NCI-H446 treated with DMSO at 0.1 percent for 48 hours (cell line): ENCODE data around the gene PNMA8C.

Source experiments
- DNase-seq: peaks from one replicate; lab custom pipeline; 2025; lab: John Stamatoyannopoulos, UW

Gene PNMA8C

GRCh38 chr19:46428239-46429135 is at the start of gene PNMA8C:
Gene PNMA8C (minus strand): TSS chr19:46428936. CDS start chr19:46428359, 577 bp downstream.
- no peak for DNase-seq

- DNase-seq = no peak
These were observed 47.2 kb upstream of the PNMA8C start for GRCh38 chr19:46475986-46476385.

- no peak for DNase-seq
These were observed 45.5 kb upstream of the PNMA8C start for GRCh38 chr19:46474211-46474610.

- no peak for DNase-seq
These were observed 43.9 kb upstream of the PNMA8C start for GRCh38 chr19:46472592-46472991.

- DNase-seq = no peak
These were observed 43.2 kb upstream of the PNMA8C start for GRCh38 chr19:46471811-46472543.

GRCh38 chr19:46471116-46471733 is 42.5 kb upstream of the PNMA8C start, which contains the start of gene PNMA8A:
Gene PNMA8A (minus strand): TSS chr19:46471563. CDS start chr19:46471035, 528 bp downstream.
- peak; percentile 69 for DNase-seq

GRCh38 chr19:46470376-46470775 is 41.6 kb upstream of the PNMA8C start:
- no peak for DNase-seq

- DNase-seq = no peak
These were observed 40.9 kb upstream of the PNMA8C start for GRCh38 chr19:46469541-46470185.

GRCh38 chr19:46466536-46467196 is 37.9 kb upstream of the PNMA8C start:
- no peak for DNase-seq

- DNase-seq = no peak
These were observed 34.8 kb upstream of the PNMA8C start for GRCh38 chr19:46463516-46463915.

- DNase-seq = no peak
These were observed 32.8 kb upstream of the PNMA8C start for GRCh38 chr19:46461537-46461936.

- DNase-seq = no peak
These were observed 32.2 kb upstream of the PNMA8C start for GRCh38 chr19:46460981-46461380.

- DNase-seq = no peak
These were observed 31.3 kb upstream of the PNMA8C start for GRCh38 chr19:46460055-46460454.

- no peak for DNase-seq
These were observed 28.2 kb upstream of the PNMA8C start for GRCh38 chr19:46456930-46457329.

- no peak for DNase-seq
These were observed 25.5 kb upstream of the PNMA8C start for GRCh38 chr19:46454244-46454643.

GRCh38 chr19:46453661-46454060 is 24.9 kb upstream of the PNMA8C start:
- DNase-seq = no peak

GRCh38 chr19:46452186-46452585 is 23.4 kb upstream of the PNMA8C start:
- no peak for DNase-seq

GRCh38 chr19:46451352-46451751 is 22.6 kb upstream of the PNMA8C start:
- peak; percentile 62 for DNase-seq

GRCh38 chr19:46450737-46451136 is 22.0 kb upstream of the PNMA8C start:
- no peak for DNase-seq

- DNase-seq = no peak
These were observed 20.5 kb upstream of the PNMA8C start for GRCh38 chr19:46449228-46449627.

GRCh38 chr19:46448601-46449000 is 19.9 kb upstream of the PNMA8C start:
- DNase-seq = no peak

GRCh38 chr19:46447824-46448223 is 19.1 kb upstream of the PNMA8C start:
- DNase-seq = no peak
